Kidney tubule cell (primary cell): ENCODE measurements around the gene MSH4.
"Not testable (repeated sequence)": the region's sequence is repeated elsewhere in the genome, so short reads cannot be mapped to it uniquely, and the experiment has no call there.

ENCODE experiments used
- DNase-seq: peaks from one replicate; pipeline ENCODE4 v3.0.0-alpha.2; 2018; ENCODE audit warnings: low spot score

Gene MSH4

DNA sequence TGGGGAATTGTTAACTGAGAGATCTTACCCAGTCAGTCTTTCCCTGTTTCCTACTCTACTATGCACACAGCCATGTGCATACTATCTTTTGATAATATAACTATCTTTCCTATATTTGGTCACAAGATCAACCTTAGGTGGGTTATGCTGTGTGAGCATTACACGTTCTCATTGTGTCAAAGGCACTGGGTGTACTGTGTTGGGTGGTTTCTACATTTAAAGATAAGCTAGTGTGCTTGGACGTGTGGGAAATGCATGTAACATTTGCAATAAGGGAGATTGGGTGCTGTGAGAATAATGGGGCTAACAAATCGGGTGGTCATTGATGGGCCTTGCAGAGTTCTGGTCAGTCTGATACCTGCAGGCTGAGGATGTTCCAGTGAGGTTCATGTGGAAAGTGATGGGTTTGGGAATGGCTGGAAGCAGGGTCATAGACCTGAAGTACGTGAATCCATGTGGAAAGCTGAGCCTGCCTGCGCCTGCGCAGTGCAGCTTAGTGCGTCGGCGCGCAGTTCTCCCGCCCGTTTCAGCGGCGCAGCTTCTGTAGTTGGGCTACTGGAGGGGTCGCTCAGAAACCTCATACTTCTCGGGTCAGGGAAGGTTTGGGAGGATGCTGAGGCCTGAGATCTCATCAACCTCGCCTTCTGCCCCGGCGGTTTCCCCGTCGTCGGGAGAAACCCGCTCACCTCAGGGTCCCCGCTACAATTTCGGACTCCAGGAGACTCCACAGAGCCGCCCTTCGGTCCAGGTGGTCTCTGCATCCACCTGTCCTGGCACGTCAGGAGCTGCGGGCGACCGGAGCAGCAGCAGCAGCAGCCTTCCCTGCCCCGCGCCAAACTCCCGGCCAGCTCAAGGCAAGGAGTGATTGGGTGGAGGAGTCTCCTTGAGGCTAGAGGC, at the start of gene MSH4:
Gene MSH4, plus strand, starts transcription at position 507 of the 897 bp plus-strand sequence. Its CDS starts 104 bp downstream, at position 611.
- peak; percentile 17 for DNase-seq

DNA sequence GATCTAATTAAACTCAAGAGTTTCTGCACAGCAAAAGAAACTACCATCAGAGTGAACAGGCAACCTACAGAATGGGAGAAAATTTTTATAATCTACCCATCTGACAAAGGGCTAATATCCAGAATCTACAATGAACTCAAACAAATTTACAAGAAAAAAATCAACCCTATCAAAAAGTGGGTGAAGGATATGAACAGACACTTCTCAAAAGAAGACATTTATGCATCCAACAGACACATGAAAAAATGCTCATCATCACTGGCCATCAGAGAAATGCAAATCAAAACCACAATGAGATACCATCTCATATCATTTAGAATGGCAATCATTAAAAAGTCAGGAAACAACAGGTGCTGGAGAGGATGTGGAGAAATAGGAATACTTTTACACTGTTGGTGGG, 39.5 kb upstream of the MSH4 start:
- not testable (repeated sequence) for DNase-seq

DNA sequence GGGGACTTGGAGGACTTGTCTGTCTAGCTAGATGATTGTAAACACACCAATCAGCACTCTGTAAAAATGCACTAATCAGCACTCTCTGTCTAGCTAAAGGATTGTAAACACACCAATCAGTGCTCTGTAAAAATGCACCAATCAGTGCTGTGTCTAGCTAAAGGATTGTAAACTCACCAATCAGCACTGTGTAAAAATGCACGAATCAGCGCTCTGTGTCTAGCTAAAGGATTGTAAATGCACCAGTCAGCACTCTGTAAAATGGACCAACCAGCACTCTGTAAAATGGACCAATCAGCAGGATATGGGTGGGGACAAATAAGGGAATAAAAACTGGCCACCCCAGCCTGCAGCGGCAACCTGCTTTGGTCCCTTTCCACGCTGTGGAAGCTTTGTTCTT, 38.1 kb upstream of the MSH4 start:
- DNase-seq = not testable (repeated sequence)

DNA sequence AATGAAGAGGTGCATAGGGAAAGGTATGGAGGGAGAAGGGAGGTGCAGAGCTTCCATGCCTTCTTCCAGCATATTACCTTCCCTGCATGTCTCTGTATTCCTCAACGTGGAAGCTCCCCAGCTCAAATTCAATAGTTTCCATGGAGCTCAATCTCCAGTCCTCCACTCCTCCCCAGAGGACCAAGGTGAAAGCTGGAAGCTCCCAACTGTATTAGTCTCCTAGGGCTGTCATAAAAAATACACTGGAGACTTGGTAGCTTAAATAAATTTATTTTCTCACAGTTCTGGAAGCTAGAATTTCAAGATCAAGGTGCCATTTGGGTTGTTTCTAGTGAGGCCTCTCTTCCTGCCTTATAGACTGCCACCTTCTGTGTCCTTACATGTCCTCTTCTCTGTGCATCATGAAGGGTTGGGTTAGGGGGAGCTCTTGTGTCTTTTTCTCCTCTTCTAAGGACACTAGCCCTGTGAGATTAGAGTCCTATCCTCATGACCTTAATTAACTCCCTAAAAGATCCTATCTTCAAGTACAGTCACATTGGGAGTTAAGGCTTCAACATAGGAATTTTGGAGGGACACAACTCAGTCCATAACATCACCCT, 32.5 kb upstream of the MSH4 start:
- DNase-seq = no peak

DNA sequence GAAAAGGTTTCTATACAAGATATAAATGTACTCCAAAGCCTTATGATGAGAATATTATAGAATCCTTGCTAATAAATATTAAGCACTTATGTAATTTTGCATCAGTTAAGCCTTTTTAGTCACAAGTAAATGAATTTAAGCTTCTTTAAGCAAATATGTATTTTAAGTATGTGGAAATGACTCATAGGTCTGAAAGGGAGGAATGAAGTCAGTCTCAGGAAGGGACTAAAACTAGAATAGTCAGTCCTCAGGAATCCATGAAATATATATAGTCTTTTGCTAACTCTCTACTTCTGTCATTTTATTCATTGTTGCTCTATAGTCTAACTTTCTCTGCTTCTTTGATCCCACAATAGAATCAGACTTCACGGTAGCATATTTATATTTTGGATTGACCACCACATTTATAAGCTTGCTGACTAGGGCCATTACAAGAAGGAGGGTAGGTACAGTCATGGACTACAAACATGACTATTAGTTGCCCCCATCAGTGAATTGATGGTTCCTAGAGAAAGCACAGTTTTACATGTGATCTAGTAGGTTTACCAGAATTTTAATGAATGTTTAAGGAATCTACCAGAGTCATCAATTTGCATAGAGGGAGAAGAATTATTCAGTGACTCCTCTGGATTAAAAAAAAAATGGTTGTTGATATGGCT, 30.9 kb upstream of the MSH4 start:
- peak; percentile 80 for DNase-seq

DNA sequence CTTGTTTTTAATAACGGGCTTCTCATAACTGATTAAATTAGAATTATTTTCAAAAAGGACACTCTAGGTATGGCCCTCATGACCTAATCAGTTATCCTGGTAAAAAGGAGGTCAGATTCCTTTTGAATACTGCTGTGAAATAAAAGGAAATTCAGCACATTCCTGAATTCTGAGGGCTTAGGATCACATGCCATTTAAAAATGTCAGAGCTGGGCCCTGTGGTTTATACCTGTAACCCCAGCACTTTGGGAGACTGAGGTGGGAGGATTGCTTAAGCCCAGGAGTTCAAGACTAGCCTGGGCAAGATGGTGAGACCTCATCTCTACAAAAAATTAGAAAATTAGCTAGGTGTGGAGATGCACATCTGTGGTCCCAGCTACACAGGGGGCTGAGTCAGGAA, 28.7 kb upstream of the MSH4 start:
- DNase-seq = peak; percentile 58

DNA sequence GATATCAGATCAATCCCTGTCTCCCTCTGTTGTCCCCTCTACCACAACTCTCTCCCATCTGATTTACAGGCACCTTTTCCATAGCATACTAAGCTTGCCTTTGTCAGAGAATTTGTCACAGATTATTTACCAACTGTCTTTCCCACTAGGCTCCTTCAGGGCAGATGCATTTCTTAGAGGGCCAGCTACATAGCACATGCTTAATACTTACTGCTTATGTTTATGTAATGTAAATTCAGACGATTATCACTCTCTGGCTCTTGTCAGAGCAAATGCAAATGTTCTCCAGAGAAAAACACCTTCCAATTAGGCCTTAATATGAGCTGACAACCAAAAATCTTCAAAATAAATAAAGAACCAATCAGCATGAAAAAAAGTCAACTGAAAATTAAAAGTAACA, 25.9 kb upstream of the MSH4 start:
- DNase-seq = no peak

DNA sequence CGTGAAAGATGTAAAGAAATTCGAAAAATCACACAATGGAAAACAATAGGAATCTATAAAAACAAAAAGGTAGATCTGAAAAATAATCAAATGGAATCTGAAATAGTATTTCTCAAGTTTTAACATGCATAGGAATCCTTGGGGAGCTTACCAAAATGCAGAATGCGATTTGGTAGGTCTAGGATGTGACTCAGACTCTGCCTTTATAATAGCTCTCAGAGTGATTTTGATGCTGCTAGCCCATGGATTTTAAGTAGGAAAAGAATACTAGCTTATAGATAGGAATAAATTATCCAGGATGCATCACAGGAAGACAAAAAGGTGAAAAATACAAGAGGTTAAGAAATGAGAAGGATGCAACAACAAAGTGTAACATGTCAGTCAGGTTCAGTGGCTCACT, 24.7 kb upstream of the MSH4 start:
- no peak for DNase-seq

DNA sequence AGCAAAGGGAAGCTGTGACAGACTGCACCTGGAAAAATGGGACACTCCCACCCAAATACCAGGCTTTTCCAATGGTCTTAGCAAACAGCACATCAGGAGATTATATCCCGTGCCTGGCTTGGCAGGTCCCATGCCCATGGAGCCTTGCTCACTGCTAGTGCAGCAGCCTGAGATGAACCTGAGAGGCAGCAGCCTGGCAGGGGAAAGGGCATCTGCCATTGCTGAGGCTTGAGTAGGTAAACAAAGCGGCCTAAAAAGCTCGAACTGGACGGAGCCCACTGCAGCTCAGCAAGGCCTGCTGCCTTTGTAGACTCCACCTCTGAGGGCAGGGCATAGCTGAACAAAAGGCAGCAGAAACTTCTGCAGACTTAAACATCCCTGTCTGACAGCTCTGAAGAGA, 18.9 kb upstream of the MSH4 start:
- not testable (repeated sequence) for DNase-seq

DNA sequence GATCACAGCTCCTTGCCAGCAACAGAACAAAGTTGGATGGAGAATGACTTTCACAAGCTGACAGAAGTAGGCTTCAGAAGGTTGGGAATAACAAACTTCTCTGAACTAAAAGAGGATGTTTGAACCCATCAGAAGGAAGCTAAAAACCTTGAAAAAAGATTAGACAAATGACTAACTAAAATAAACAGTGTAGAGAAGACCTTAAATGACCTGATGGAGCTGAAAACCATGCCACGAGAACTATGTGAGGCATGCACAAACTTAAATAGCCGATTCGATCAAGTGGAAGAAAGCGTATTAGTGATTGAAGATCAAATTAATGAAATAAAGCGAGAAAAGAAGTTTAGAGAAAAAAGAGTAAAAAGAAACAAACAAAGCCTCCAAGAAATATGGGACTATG, 18.0 kb upstream of the MSH4 start:
- not testable (repeated sequence) for DNase-seq

DNA sequence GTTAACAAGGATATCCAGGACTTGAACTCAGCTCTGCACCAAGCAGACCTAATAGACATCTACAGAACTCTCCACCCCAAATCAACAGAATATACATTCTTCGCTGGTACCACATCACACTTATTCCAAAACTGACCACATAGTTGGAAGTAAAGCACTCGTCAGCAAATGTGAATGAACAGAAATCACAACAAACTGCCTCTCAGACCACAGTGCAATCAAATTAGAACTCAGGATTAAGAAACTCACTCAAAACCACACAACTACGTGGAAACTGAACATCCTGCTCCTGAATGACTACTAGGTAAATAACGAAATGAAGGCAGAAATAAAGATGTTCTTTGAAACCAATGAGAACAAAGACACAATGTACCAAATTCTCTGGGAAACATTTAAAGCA, 16.5 kb upstream of the MSH4 start:
- not testable (repeated sequence) for DNase-seq

DNA sequence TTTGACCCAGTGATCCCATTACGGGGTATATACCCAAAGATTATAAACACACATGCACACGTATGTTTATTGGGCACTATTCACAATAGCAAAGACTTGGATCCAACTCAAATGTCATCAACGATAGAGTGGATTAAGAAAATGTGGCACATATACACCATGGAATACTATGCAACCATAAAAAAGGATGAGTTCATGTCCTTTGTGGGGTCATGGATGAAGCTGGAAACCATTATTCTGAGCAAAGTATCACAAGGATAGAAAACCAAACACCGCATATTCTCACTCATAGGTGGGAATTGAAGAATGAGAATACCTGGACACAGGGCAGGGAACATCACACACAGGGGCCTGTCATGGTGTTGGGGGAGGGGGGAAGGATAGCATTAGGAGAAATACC, 12.8 kb upstream of the MSH4 start:
- DNase-seq = not testable (repeated sequence)

DNA sequence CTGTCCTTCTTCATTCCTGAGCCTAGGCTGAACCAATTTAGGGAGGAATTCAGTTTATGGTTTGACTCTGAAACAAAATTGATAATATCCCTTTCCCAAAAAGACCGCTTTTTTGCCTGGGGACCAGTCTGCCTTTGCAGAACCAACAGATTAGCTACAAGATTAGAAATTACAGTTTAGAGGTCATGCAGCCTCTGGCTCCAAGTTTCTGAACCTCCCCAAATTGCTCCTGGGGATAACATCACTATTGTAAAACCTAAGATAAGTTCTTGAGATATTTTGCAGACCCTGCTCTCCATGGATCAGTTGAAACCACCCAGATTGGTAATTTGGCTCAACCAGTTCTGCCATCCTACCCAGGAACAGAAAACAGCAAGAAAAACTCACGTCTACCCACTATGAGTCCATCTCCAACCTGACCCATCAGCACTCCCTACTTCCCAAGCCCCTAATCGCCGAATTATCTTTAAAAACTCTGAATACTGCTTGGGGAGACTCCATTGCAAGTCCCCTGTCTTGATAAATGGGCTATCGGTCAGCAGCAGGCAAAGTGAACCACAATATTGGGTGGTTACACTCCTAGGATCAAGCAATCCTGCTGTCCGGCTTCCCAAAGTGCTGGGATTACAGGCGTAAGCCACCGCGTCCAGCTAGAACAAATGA, 11.2 kb upstream of the MSH4 start:
- no peak for DNase-seq

DNA sequence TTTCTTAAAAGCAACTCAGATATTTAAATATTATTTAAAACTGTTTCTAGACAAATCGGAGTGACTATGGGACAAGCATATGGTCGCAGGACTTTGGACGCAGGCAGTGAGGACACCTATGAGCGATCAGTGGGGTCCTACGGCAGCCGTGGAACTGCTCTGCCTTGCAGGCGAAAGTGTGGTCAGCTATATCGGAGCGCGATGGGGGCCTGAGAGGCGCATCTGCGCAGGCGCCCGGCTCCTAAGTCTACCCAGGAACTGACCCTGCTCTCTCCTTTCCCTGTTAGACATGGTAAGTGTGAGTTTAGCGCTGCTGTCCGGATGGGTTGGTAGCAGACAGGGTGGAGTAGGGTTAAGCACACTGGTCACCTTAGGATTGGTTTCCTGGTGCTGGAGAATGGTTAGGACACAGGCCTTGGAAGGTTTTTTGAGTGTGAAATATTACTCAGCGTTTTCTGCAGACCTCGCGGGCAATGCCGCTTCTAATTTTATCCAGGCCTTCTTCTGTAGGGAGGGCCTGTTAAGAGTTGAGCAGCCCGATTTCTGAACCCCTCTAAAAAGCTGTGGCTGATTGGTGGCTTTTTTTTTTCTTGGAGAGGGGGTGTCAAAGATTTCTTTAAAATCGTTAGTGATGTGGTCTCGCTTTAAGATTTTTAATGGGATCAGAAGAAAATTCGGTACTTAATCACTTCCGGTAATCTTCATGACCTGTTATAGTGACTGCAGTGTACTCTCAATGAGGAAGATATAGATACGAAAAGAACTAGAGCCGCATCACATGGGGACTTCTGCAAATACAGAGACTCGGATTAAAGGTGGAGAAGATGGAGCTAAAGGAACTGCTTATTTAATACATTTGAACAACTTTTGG, 10.5 kb upstream of the MSH4 start, which contains the start of gene RABGGTB:
Gene RABGGTB, plus strand, starts transcription at position 274 of the 871 bp plus-strand sequence. Its CDS starts 16 bp downstream, at position 290.
- DNase-seq = peak; percentile 97

DNA sequence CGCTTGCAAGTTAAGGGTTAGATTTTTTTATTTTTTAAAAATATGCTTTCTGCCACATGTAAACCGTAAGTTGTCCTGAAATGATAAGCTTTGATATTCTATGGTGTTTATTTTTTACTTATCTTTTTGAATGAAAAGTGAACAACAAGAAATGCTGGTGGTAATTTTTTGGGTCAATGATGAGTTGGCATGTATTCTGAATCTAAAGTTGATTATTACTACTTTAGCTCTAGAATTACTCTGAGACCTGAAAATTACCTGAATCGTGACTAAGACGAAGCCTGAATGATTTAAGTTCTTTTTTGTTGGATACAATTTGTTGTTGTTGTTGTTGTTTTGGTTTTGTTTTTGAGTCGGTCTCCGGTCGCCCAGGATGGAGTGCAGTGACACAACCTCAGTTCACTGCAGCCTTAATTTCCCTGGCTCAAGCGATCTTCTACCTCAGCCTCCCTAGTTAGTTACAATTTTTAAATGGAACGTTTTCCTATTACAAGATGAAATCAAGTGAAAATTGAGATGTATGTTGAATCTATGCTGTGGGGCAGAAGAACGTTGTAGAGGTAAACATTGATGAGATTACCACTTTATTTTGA, 9.7 kb upstream of the MSH4 start:
- no peak for DNase-seq

DNA sequence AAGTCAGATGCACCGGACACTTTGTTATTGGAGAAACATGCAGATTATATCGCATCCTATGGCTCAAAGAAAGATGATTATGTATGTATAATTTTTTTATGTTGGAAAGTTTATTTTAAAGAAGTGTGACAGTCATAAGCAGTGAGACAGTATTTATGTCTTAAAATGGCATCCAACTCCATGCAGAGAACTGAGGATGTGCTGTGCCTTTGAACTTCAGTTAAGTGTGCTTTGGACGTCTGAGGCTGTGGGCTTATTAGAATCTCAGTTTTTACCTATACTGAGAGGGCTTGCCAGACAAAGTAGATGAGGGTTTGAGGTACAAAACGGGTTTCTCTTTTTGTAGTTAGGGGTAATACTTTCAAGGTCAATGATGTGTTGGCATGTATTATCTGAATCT, 9.2 kb upstream of the MSH4 start:
- no peak for DNase-seq

DNA sequence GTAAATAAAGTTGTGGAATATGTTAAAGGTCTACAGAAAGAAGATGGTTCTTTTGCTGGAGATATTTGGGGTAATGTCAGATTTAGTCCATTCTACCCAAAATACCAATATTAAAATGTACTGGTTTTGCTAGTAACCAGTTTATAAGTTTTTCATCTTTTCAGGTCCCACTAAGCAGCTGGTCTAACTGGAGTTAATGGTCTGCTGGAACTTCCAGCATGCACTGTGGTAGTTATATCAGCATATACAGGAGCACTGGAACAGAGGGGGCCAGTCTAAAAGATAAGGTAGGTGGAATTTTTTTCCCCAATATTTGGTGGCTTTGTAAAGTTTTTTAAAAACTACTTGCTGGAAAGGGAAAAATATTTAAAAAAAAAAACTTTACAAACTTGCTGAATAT, 6.7 kb upstream of the MSH4 start:
- no peak for DNase-seq

DNA sequence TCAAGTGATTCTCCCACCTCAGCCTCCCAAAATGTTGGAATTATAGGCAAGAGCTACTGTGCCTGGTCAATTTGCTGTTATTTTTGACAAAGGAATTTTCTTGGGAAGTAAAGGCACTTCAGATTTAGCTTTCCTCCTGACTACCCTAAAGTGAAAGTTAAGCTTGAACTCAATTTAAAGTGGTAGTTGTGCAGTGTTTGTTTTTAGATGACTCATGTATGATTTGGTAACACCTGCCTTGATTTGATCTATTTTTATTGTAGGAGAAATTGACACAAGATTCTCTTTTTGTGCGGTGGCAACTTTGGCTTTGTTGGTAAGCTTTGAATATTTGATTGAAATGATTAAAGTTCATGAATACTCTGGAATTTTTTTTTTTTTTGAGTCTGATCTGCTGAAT, 5.7 kb upstream of the MSH4 start:
- DNase-seq = peak; percentile 37

DNA sequence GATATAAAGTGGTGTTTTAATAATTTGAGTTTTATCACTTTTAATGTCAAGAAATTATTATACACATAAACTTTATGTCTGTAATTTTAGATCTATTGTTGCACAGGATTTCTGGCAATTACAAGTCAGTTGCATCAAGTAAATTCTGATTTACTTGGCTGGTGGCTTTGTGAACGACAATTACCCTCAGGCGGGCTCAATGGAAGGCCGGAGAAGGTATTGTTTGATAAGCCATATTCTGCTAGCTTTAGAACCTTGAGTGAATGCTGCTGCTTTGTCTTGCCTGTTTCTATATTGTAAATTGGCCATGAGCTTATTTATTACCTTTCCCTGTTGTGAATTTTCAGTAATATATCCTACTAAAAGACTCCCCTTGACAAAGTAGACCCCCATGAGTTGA, 4.6 kb upstream of the MSH4 start:
- no peak for DNase-seq

DNA sequence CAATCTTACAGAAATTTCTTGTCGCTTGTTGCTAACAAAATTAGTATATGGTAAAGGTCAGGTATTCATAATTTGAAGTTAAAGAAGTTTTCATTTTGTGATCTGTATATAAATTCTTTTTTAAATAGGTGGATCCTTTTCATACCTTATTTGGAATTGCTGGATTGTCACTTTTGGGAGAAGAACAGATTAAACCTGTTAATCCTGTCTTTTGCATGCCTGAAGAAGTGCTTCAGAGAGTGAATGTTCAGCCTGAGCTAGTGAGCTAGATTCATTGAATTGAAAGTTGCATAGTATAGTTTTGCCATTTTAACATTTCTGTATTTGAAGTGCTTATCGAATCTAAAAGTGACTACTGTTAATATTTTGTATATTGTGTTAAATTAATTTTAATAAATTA, 2.3 kb upstream of the MSH4 start:
- no peak for DNase-seq

DNA sequence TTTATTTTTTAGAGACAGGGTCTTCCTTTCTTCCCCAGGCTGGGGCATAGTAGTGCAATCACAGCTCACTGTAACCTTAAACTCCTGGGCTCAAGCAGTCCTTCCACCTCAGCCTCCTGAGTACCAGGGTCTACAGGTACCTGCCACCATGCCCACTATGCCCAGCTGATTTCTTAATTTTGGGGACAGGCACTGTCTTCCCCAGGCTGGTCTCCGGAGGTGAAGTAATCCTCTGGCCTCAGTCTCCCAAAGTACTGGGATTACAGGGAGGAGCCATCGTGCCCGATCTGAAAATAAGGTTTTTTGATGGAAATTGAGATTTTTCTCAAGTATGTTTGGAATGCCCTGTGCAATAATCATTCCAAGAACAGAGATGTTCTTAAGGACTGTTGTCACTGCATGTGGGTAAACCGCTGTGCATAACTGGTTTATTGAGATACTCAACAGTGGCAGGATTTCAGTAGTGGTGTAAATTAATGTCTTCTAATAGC, 934 bp upstream of the MSH4 start:
- DNase-seq = no peak
